Adrenal gland (tissue), 12 donors: ENCODE results near the gene PPM1E. TPM values are rescaled to one million over a fixed set of nuclear protein-coding genes. Genes with fewer than 3 reads are reported as not detected.

Experiments used
- DNase-seq, 7 donors: peaks; one replicate each; pipeline ENCODE4 v3.0.0-alpha.2; 2019 to 2020
- H3K27ac ChIP-seq, 5 donors: fragments of 200-600 bp; sonication (generic) in 4 of 5; 1 replicate in 3 of 5; 2 replicates in 2 of 5; pipeline versions ENCODE4 v1.5.1 to v1.8.0; 2016 to 2020; ENCODE audit warnings: mild to moderate bottlenecking in 1 of 5
- H3K27me3 ChIP-seq: fragments of 200-600 bp; 2 replicates; pipeline ENCODE4 v1.8.0; 2021
- H3K36me3 ChIP-seq, 2 donors: fragments of 200-600 bp; replicated peaks in 1 of 2; 1 replicate in 1 of 2; 2 replicates in 1 of 2; pipeline versions ENCODE4 v1.5.1 to v1.8.0; 2018 to 2022
- H3K4me1 ChIP-seq, 2 donors: fragments of 200-600 bp; replicated peaks in 1 of 2; 1 replicate in 1 of 2; 2 replicates in 1 of 2; pipeline versions ENCODE4 v1.5.1 to v1.8.0; 2018 to 2021
- H3K4me3 ChIP-seq, 4 donors: fragments of 200-600 bp; sonication (generic) in 3 of 4; one replicate each; pipeline ENCODE4 v1.5.1; 2016 to 2018
- H3K9me3 ChIP-seq, 3 donors: fragments of 200-600 bp; sonication (generic) in 1 of 3; replicated peaks in 1 of 3; 1 replicate in 2 of 3; 2 replicates in 1 of 3; pipeline versions ENCODE4 v1.5.1 to v1.8.0; 2016 to 2021
- POLR2A ChIP-seq, 2 donors: fragments of 450-650 bp; IDR thresholded peaks; one replicate each; pipeline ENCODE4 v1.6.1; 2017; ENCODE audit warnings: antibody characterized with exemption in 2 of 2, mild to moderate bottlenecking in 2 of 2, moderate library complexity in 1 of 2
- WGBS, 4 donors: extraction: QIAGEN DNeasy Blood & Tissue Kit in 2 of 4; methylation state at CpG; one replicate each; pipeline versions ENCODE4 v1.1.5 to v1.1.7; 2013 to 2017; 5-methylcytosine and 5-hydroxymethylcytosine counted together
- intact Hi-C, 2 donors: fragments of 100-400 bp; cut with DNase I; formaldehyde crosslinking; loops; one replicate each; pipeline versions ENCODE4 v1.14.1 to v1.15.0; 2022 to 2023
- polyA plus RNA-seq, 3 donors: library from polyadenylated mRNA; stranded (reverse); fragments of 200-250 nt in 2 of 3; fragments of 350-450 nt in 1 of 3; fragmentation: Illumina TruSeq in 1 of 3; extraction: RNeasy Lipid Tissue Mini Kit (QIAGEN cat#74804) in 1 of 3; gene quantifications; one replicate each; pipeline ENCODE4 v1.2.3, GENCODE V29; 2013 to 2014
- total RNA-seq, 9 donors: library from RNA; depleted of rRNA in 4 of 9; stranded (reverse); fragments of >200 nt in 4 of 9; fragments of 120-200 nt in 1 of 9; fragmentation: NEBNext Ultra II Directional in 1 of 9; extraction: Animal tissue kit (Norgen Biotek cat#: 25700) in 1 of 9; gene quantifications; one replicate each; pipeline versions ENCODE4 v1.1.0 to v1.2.4, GENCODE V29; 2013 to 2023
- TF ChIP-seq, protein P1 (sequence below), 6 experiments: fragments of 450-650 bp in 4 of 6; fragments of 200-600 bp in 2 of 6; sonication (generic) in 1 of 6; IDR thresholded peaks; 1 replicate in 5 of 6; 2 replicates in 1 of 6; pipeline versions ENCODE4 v1.5.1 to v1.8.0; 2016 to 2021; ENCODE audit warnings: antibody characterized with exemption in 6 of 6, mild to moderate bottlenecking in 2 of 6, moderate library complexity in 1 of 6
- donor health status: healthy with polysubstance abuse.
- donor health status: Bipolar disorder and iron deficiency.
- donor health status: DM: yes; HTN: yes; CAD: no.
- donor health status: DM: no; HTN: no; CAD: no.
- donor health status: DM: no; HTN: no; CAD: no.
- donor health status: DM: yes; HTN: yes; CAD: no.

Gene PPM1E
- total and polyA plus RNA-seq, 12 donors: 1.8 to 22.7 (median 11.3) TPM

DNA sequence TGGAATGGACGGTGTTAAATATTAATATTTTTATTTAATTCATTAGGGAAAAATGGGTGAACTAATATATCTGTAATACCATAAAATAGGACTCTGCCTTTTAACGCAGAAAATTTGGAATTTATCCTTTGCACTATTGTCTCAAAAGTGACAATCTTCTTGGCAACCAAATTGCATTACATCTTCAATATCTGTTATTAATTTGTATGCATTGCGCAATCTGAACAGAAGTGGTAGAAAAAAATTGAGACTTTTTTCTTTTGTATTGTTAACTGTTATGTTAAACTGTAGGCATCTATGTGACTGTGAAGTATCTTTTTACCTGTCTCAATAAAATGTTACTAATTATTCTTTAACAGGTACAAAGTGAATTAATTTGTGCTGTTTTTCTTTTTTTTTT is 55.6 kb downstream of the PPM1E start:
- no peaks in the 10 kb centered on the region for H3K36me3 ChIP-seq
- intact Hi-C loops: no loop called here

DNA sequence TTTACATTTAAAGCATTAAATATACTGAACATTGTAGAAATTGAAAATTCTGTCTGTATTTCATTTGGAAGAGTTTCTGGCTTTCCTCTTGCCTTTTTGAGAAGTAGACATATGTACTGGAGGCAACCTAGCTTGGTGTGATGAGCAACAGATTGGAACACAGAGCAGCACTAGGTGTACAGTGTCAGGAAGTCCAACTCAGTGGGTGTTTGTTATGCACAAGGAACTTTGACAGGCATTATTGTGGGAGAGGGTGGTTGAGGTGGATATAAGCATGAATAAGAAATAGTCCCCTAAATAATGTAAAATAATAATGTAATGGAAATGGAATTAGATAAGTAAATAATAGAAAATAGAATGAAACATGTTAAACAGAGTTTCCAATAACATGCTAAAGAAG is 58.1 kb downstream of the PPM1E start:
- no peaks in the 10 kb centered on the region for H3K9me3 ChIP-seq
- H3K4me3 ChIP-seq: no peak overlapping the region
- H3K36me3 ChIP-seq: no peaks in the 10 kb centered on the region
- peaks cover 0 to 11% of the 10 kb centered on the region in 2 donors for H3K4me1 ChIP-seq
- intact Hi-C loops: no loop called here
- DNase-seq: no peak
- TF ChIP-seq POLR2A (IDR thresholded peaks at IDR 0.05): no peak
- TF ChIP-seq, protein P1, sequence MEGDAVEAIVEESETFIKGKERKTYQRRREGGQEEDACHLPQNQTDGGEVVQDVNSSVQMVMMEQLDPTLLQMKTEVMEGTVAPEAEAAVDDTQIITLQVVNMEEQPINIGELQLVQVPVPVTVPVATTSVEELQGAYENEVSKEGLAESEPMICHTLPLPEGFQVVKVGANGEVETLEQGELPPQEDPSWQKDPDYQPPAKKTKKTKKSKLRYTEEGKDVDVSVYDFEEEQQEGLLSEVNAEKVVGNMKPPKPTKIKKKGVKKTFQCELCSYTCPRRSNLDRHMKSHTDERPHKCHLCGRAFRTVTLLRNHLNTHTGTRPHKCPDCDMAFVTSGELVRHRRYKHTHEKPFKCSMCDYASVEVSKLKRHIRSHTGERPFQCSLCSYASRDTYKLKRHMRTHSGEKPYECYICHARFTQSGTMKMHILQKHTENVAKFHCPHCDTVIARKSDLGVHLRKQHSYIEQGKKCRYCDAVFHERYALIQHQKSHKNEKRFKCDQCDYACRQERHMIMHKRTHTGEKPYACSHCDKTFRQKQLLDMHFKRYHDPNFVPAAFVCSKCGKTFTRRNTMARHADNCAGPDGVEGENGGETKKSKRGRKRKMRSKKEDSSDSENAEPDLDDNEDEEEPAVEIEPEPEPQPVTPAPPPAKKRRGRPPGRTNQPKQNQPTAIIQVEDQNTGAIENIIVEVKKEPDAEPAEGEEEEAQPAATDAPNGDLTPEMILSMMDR (IDR thresholded peaks at IDR 0.05): no peak
- H3K27ac ChIP-seq: no peak overlapping the region
- no peaks in the 10 kb centered on the region for H3K27me3 ChIP-seq

More for the DNA sequence above, 55.6 kb downstream of the PPM1E start:
- Histone ChIP-seq H3K27me3 (no peaks in the 10 kb centered on the region), H3K9me3 (peaks cover 0 to 4% (median 0%) of the 10 kb centered on the region in 3 donors), H3K4me1 (peaks cover 0 to 16% of the 10 kb centered on the region in 2 donors), H3K4me3 (no peak overlapping the region), H3K27ac (no peak overlapping the region)
- TF ChIP-seq, protein P1 (IDR thresholded peaks at IDR 0.05): no peak
- no peak for TF ChIP-seq POLR2A (IDR thresholded peaks at IDR 0.05)
- DNase-seq: no peak
- 90 to 95% (median 93%) methylated on average over 3 of the region's 3 CpGs for WGBS, 4 donors

DNA sequence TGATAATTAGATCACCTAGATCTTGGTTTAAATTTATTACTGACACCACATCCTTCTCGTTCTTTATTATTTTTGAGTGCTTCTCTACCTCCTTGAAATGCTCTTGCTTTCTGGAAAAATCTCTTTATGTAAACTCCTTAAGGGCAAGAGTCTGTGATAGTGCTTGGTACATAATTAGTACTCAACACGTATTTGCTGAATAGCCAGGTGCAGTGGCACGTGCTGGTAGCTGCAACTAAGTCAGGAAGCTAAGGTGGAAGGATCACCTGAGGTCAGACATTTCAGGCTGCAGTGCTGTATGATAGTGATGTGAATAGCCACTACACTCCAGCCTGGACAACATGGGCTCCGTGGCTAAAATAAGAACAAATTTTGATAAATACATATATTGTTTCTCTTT is 63.0 kb downstream of the PPM1E start:
- TF ChIP-seq, protein P1 (IDR thresholded peaks at IDR 0.05): no peak
- TF ChIP-seq POLR2A (IDR thresholded peaks at IDR 0.05): no peak
- WGBS, 4 donors: 84 to 89% (median 86%) methylated on average over 4 of the region's 4 CpGs
- Histone ChIP-seq H3K4me3 (no peak overlapping the region), H3K36me3 (no peaks in the 10 kb centered on the region), H3K27ac (no peak overlapping the region), H3K27me3 (no peaks in the 10 kb centered on the region), H3K4me1 (peaks cover 4 to 19% of the 10 kb centered on the region in 2 donors), H3K9me3 (no peaks in the 10 kb centered on the region)
- intact Hi-C loops: no loop called here
- DNase-seq: no peak

DNA sequence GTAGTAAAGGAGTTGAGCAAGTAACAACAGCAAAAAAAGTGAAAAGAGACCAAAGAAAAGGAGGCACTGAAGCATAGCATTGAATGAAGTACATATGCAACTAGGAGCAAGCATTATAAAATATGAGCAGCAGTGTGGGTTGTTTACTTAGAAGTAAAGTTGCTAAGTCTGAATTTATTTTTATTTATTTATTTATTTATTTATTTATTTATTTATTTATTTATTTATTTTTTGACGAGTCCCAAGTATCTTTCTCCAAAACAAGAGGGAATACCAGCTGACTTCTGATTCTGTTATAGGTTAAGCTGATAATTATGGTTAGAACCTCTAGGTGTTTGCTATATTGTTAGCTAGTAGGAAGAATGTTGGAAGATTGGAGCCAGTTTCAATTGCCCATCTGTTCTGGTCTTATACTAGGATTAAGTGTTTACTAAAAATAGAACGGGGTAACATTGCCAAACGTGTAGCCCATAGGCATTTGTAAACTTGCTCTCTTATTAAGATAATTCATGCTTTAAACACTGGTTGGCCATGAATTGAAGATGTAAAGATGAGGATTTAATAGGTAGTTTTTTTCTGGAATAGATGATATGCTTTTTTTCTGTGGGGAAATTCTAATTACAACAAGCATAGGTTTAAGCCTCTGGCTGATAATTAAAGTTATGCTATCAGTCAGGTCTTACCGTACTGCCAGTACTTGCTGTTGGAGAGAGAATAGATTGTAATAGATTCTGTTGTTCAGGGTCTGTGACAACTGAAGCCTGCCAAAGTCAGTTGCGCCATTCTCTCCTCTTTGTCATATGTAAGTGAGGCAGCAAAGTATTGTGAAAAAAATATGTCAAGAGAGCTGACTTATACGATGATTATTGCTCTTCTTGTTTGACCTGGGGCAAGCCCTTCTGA is 66.7 kb downstream of the PPM1E start:
- no peaks in the 10 kb centered on the region for H3K9me3 ChIP-seq
- no peaks in the 10 kb centered on the region for H3K36me3 ChIP-seq
- intact Hi-C loops: no loop called here
- TF ChIP-seq, protein P1 (IDR thresholded peaks at IDR 0.05): no peak
- DNase-seq: peak; percentile 51 to 83 (median 65)
- WGBS, 4 donors: 42 to 57% (median 50%) methylated on average over 6 of the region's 6 CpGs
- peak overlapping the region in 2 of 5 donors; percentile 1 to 16 for H3K27ac ChIP-seq
- peak overlapping the region in 1 of 4 donors; percentile 14 for H3K4me3 ChIP-seq
- H3K4me1 ChIP-seq: peaks cover 4 to 14% of the 10 kb centered on the region in 2 donors
- H3K27me3 ChIP-seq: no peaks in the 10 kb centered on the region
